ENCODE results near the gene OPHN1.
"Not testable (repeated sequence)": the region's sequence is repeated elsewhere in the genome, so short reads cannot be mapped to it uniquely, and the experiment has no call there.

The OPHN1 gene

GRCh38 chrX:68072041-68072440 lies 361.3 kb downstream of the OPHN1 start:
- no peaks in the 10 kb centered on the region for H3K79me1 ChIP-seq (ENCODE audit: low read length)
- no peak for DNase-seq

GRCh38 chrX:68070119-68070518 lies 363.2 kb downstream of the OPHN1 start:
- not testable (repeated sequence) for H3K36me3 ChIP-seq (ENCODE audit: control insufficient read depth in 1 of 2, insufficient read depth in 2 of 2, low read length in 2 of 2); H3K4ac ChIP-seq (ENCODE audit: low read depth, low read length); H2BK5ac ChIP-seq (ENCODE audit: low read depth, low read length, poor library complexity); H4K12ac ChIP-seq (ENCODE audit: low read depth, low read length); H3K23ac ChIP-seq (ENCODE audit: low read length); H3K18ac ChIP-seq (ENCODE audit: low read length); H3K27me3 ChIP-seq (ENCODE audit: insufficient read depth, low read length); H3K4me1 ChIP-seq (ENCODE audit: control insufficient read depth in 1 of 2, insufficient read depth in 2 of 2, low read length in 2 of 2); H2BK12ac ChIP-seq (ENCODE audit: low read length); H3K9ac ChIP-seq (ENCODE audit: low read length); H4K8ac ChIP-seq (ENCODE audit: low read depth, low read length); H3K79me1 ChIP-seq (ENCODE audit: low read length); H3K9me3 ChIP-seq (ENCODE audit: insufficient read depth, low read depth, low read length); H2AK5ac ChIP-seq (ENCODE audit: low read length); H3K79me2 ChIP-seq (ENCODE audit: control insufficient read depth, insufficient read depth, low read length, poor library complexity); H4K91ac ChIP-seq (ENCODE audit: low read depth, low read length); H2AFZ ChIP-seq (ENCODE audit: insufficient read depth, low read length, poor library complexity); H2BK120ac ChIP-seq (ENCODE audit: insufficient read depth, low read length, poor library complexity); H3K4me3 ChIP-seq (ENCODE audit: low read depth, low read length); H3K14ac ChIP-seq (ENCODE audit: low read length); H3K4me2 ChIP-seq (ENCODE audit: low read length); H3K27ac ChIP-seq (ENCODE audit: low read depth, low read length); DNase-seq
- no CpG with 5 or more reads among the region's 2 CpGs for WGBS (ENCODE audit: extremely low coverage, insufficient coverage, insufficient read length)

More at GRCh38 chrX:68072041-68072440, 361.3 kb downstream of the OPHN1 start:
- Histone ChIP-seq H3K4ac (ENCODE audit: low read depth, low read length) (no peak overlapping the region), H2AK5ac (ENCODE audit: low read length) (no peak overlapping the region), H2BK120ac (ENCODE audit: insufficient read depth, low read length, poor library complexity) (no peak overlapping the region), H3K23ac (ENCODE audit: low read length) (no peak overlapping the region), H4K12ac (ENCODE audit: low read depth, low read length) (no peak overlapping the region), H2BK5ac (ENCODE audit: low read depth, low read length, poor library complexity) (no peak overlapping the region), H3K14ac (ENCODE audit: low read length) (no peak overlapping the region), H3K4me1 (ENCODE audit: control insufficient read depth in 1 of 2, insufficient read depth in 2 of 2, low read length in 2 of 2) (no peaks in the 10 kb centered on the region), H3K27ac (ENCODE audit: low read depth, low read length) (no peak overlapping the region), H4K91ac (ENCODE audit: low read depth, low read length) (no peak overlapping the region), H3K27me3 (ENCODE audit: insufficient read depth, low read length) (no peaks in the 10 kb centered on the region), H3K36me3 (ENCODE audit: control insufficient read depth in 1 of 2, insufficient read depth in 2 of 2, low read length in 2 of 2) (no peaks in the 10 kb centered on the region), H2AFZ (ENCODE audit: insufficient read depth, low read length, poor library complexity) (no peak overlapping the region), H3K9ac (ENCODE audit: low read length) (no peak overlapping the region), H3K4me2 (ENCODE audit: low read length) (no peak overlapping the region), H3K4me3 (ENCODE audit: low read depth, low read length) (no peak overlapping the region), H4K8ac (ENCODE audit: low read depth, low read length) (no peak overlapping the region), H3K18ac (ENCODE audit: low read length) (no peak overlapping the region), H2BK12ac (ENCODE audit: low read length) (no peak overlapping the region), H3K79me2 (ENCODE audit: control insufficient read depth, insufficient read depth, low read length, poor library complexity) (no peaks in the 10 kb centered on the region), H3K9me3 (ENCODE audit: insufficient read depth, low read depth, low read length) (no peaks in the 10 kb centered on the region)

GRCh38 chrX:68061206-68061535 lies 372.1 kb downstream of the OPHN1 start:
- no peak overlapping the region for H3K4me3 ChIP-seq (ENCODE audit: low read depth, low read length)
- H3K4me1 ChIP-seq (ENCODE audit: control insufficient read depth in 1 of 2, insufficient read depth in 2 of 2, low read length in 2 of 2): peaks cover 0 to 2% of the 10 kb centered on the region in 2 experiments
- no peak overlapping the region for H4K8ac ChIP-seq (ENCODE audit: low read depth, low read length)
- H3K4me2 ChIP-seq (ENCODE audit: low read length): no peak overlapping the region
- H3K9me3 ChIP-seq (ENCODE audit: insufficient read depth, low read depth, low read length): no peaks in the 10 kb centered on the region
- no peaks in the 10 kb centered on the region for H3K79me2 ChIP-seq (ENCODE audit: control insufficient read depth, insufficient read depth, low read length, poor library complexity)
- DNase-seq: no peak
- H2BK12ac ChIP-seq (ENCODE audit: low read length): no peak overlapping the region
- no peaks in the 10 kb centered on the region for H3K79me1 ChIP-seq (ENCODE audit: low read length)
- H3K18ac ChIP-seq (ENCODE audit: low read length): no peak overlapping the region
- WGBS (ENCODE audit: extremely low coverage, insufficient coverage, insufficient read length): no CpG with 5 or more reads among the region's 4 CpGs
- no peak overlapping the region for H2BK120ac ChIP-seq (ENCODE audit: insufficient read depth, low read length, poor library complexity)
- H3K9ac ChIP-seq (ENCODE audit: low read length): no peak overlapping the region
- no peak overlapping the region for H3K27ac ChIP-seq (ENCODE audit: low read depth, low read length)
- H3K27me3 ChIP-seq (ENCODE audit: insufficient read depth, low read length): no peaks in the 10 kb centered on the region
- no peak overlapping the region for H3K23ac ChIP-seq (ENCODE audit: low read length)
- no peak overlapping the region for H2BK5ac ChIP-seq (ENCODE audit: low read depth, low read length, poor library complexity)
- no peak overlapping the region for H2AK5ac ChIP-seq (ENCODE audit: low read length)
- no peaks in the 10 kb centered on the region for H3K36me3 ChIP-seq (ENCODE audit: control insufficient read depth in 1 of 2, insufficient read depth in 2 of 2, low read length in 2 of 2)
- H2AFZ ChIP-seq (ENCODE audit: insufficient read depth, low read length, poor library complexity): no peak overlapping the region
- H3K4ac ChIP-seq (ENCODE audit: low read depth, low read length): no peak overlapping the region
- no peak overlapping the region for H3K14ac ChIP-seq (ENCODE audit: low read length)
- no peak overlapping the region for H4K91ac ChIP-seq (ENCODE audit: low read depth, low read length)
- no peak overlapping the region for H4K12ac ChIP-seq (ENCODE audit: low read depth, low read length)

- Histone ChIP-seq H4K12ac (ENCODE audit: low read depth, low read length) (no peak overlapping the region), H3K23ac (ENCODE audit: low read length) (no peak overlapping the region), H2AFZ (ENCODE audit: insufficient read depth, low read length, poor library complexity) (no peak overlapping the region), H3K4ac (ENCODE audit: low read depth, low read length) (no peak overlapping the region), H3K36me3 (ENCODE audit: control insufficient read depth in 1 of 2, insufficient read depth in 2 of 2, low read length in 2 of 2) (no peaks in the 10 kb centered on the region), H3K4me1 (ENCODE audit: control insufficient read depth in 1 of 2, insufficient read depth in 2 of 2, low read length in 2 of 2) (peaks cover 0 to 2% of the 10 kb centered on the region in 2 experiments), H3K79me1 (ENCODE audit: low read length) (no peaks in the 10 kb centered on the region), H3K4me2 (ENCODE audit: low read length) (no peak overlapping the region), H3K14ac (ENCODE audit: low read length) (no peak overlapping the region), H3K18ac (ENCODE audit: low read length) (no peak overlapping the region), H2BK120ac (ENCODE audit: insufficient read depth, low read length, poor library complexity) (no peak overlapping the region), H2BK12ac (ENCODE audit: low read length) (no peak overlapping the region), H4K8ac (ENCODE audit: low read depth, low read length) (no peak overlapping the region), H4K91ac (ENCODE audit: low read depth, low read length) (no peak overlapping the region), H3K79me2 (ENCODE audit: control insufficient read depth, insufficient read depth, low read length, poor library complexity) (no peaks in the 10 kb centered on the region), H2BK5ac (ENCODE audit: low read depth, low read length, poor library complexity) (no peak overlapping the region), H3K27me3 (ENCODE audit: insufficient read depth, low read length) (no peaks in the 10 kb centered on the region), H2AK5ac (ENCODE audit: low read length) (no peak overlapping the region), H3K9me3 (ENCODE audit: insufficient read depth, low read depth, low read length) (no peaks in the 10 kb centered on the region), H3K4me3 (ENCODE audit: low read depth, low read length) (no peak overlapping the region), H3K27ac (ENCODE audit: low read depth, low read length) (no peak overlapping the region), H3K9ac (ENCODE audit: low read length) (no peak overlapping the region)
- no CpG with 5 or more reads among the region's 2 CpGs for WGBS (ENCODE audit: extremely low coverage, insufficient coverage, insufficient read length)
- no peak for DNase-seq
Observed at GRCh38 chrX:68060506-68061205, 372.6 kb downstream of the OPHN1 start.

All from trophoblast cell (in vitro differentiated cells and primary cell).